A673 (cell line): Measurements from ENCODE around the gene ETV6.

Source experiments
- CTCF ChIP-seq: fragments of 300-800, 200-600 bp; sonication (generic); conservative IDR thresholded peaks from 2 replicates; pipeline ENCODE4 v1.5.1; 2017; ENCODE audit warnings: low read depth, mild to moderate bottlenecking, antibody characterized with exemption, low read length, moderate library complexity, mixed read lengths
- EZH2 ChIP-seq: fragments of 200-600 bp; sonication (generic); IDR thresholded peaks from 2 replicates; pipeline ENCODE4 v1.6.1; 2017; ENCODE audit warnings: borderline replicate concordance, low read depth, mild to moderate bottlenecking, mixed read lengths, antibody characterized with exemption, low read length; ENCODE audit not compliant: poor library complexity, severe bottlenecking

- no peak for TF ChIP-seq EZH2
- no peak for TF ChIP-seq CTCF
Observed at GRCh38 chr12:11759494-11759878, 110.0 kb downstream of the ETV6 start.
